Smooth muscle cell (in vitro differentiated cells): ENCODE measurements around the gene PDZD2. TPM values are rescaled to one million over a fixed set of nuclear protein-coding genes. Genes with fewer than 3 reads are reported as not detected.

ENCODE experiments used
- DNase-seq: peaks from one replicate; lab custom pipeline; 2025; ENCODE audit not compliant: unreplicated experiment; lab: John Stamatoyannopoulos, UW
- H2AFZ ChIP-seq: fragments of 200-600 bp; sonication (generic); 2 replicates; pipeline ENCODE4 v1.6.0; 2016; ENCODE audit warnings: antibody characterized with exemption, low read depth, mild to moderate bottlenecking
- H3F3A ChIP-seq: fragments of 200-600 bp; sonication (generic); 2 replicates; pipeline ENCODE4 v1.6.0; 2017; ENCODE audit warnings: antibody characterized with exemption, low read depth
- H3K27ac ChIP-seq: fragments of 200-600 bp; sonication (generic); 2 replicates; pipeline ENCODE4 v1.5.1; 2016; ENCODE audit warnings: low read depth, mild to moderate bottlenecking
- H3K27me3 ChIP-seq: fragments of 200-600 bp; sonication (generic); 2 replicates; pipeline ENCODE4 v1.6.1; 2016; ENCODE audit warnings: low read depth, mild to moderate bottlenecking
- H3K36me3 ChIP-seq: fragments of 200-600 bp; sonication (generic); 2 replicates; pipeline ENCODE4 v1.5.1; 2016; ENCODE audit warnings: low read depth
- H3K4me1 ChIP-seq: fragments of 200-600 bp; sonication (generic); 2 replicates; pipeline ENCODE4 v1.5.1; 2016; ENCODE audit warnings: low read depth
- H3K4me2 ChIP-seq: fragments of 200-600 bp; sonication (generic); 2 replicates; pipeline ENCODE4 v1.6.0; 2016; ENCODE audit warnings: mild to moderate bottlenecking
- H3K4me3 ChIP-seq: fragments of 200-600 bp; sonication (generic); 2 replicates; pipeline ENCODE4 v1.5.1; 2016; ENCODE audit warnings: mild to moderate bottlenecking
- H3K79me2 ChIP-seq: fragments of 200-600 bp; sonication (generic); 2 replicates; pipeline ENCODE4 v1.6.0; 2016; ENCODE audit warnings: low read depth, mild to moderate bottlenecking
- H3K9ac ChIP-seq: fragments of 200-600 bp; sonication (generic); 2 replicates; pipeline ENCODE4 v1.6.0; 2016; ENCODE audit warnings: low read depth
- H3K9me3 ChIP-seq: fragments of 200-600 bp; sonication (generic); replicated peaks from 2 replicates; pipeline ENCODE4 v1.5.1; 2016; ENCODE audit warnings: low read depth
- H4K20me1 ChIP-seq: fragments of 200-600 bp; sonication (generic); 2 replicates; pipeline ENCODE4 v1.6.0; 2016; ENCODE audit warnings: low read depth
- WGBS: methylation state at CpG from one replicate; pipeline ENCODE4 v1.1.7; 2016; ENCODE audit warnings: low lambda C conversion rate; 5-methylcytosine and 5-hydroxymethylcytosine counted together
- polyA plus RNA-seq: library from polyadenylated mRNA; unstranded; fragments of >200 nt; fragmentation: Nextera tagmentation; extraction: Ambion mirVana; gene quantifications from 2 replicates; pipeline ENCODE4 v1.2.1, GENCODE V29; 2016
- total RNA-seq: library from RNA; depleted of rRNA; stranded (reverse); fragments of >200 nt; gene quantifications from 2 replicates; pipeline ENCODE4 v1.2.3, GENCODE V29; 2014
- TF ChIP-seq, protein P1 (sequence below): fragments of 200-600 bp; sonication (generic); IDR thresholded peaks from 2 replicates; pipeline ENCODE4 v1.5.1; 2017; ENCODE audit warnings: borderline replicate concordance, mild to moderate bottlenecking, antibody characterized with exemption; ENCODE audit not compliant: insufficient read depth, poor library complexity, severe bottlenecking

The PDZD2 gene
- total and polyA plus RNA-seq, 2 experiments from 2014 or later = 3.2 to 4.1 TPM

DNA sequence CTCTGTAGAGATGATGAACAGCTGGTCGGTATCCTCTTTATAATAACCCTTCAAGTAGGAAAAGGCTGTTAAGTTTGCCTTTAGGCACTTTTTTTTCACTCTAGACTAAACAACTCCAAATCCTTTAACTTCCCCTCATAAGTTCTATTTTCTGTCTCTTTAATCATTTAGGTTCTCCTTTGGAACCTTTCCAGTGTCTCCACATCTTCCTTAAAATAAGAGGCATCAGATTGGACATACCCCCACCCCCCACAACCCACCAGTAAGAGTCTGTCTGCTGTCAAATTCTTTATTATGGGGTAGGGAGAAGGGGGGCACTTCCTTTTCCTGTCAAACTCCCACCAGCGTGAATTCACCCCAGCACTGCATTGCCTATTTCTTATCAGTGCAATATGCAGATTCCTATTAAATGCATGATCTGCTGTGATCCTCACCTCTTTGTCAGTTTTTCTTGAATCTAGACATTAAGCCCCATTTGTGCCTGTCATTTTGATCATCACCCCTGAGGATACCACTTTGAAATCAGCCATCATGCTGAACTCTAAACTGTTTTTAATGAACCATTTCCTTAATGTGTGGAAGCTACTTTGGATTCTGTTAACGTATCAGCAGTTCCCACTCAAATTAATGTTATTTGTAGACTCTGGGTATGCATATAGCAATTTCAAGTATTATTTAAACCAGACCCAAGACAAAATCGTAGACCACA is 212.2 kb downstream of the PDZD2 start:
- DNase-seq = no peak
- Histone ChIP-seq H3K79me2 (no peaks in the 10 kb centered on the region), H3F3A (peaks cover 7% of the 10 kb centered on the region), H4K20me1 (no peaks in the 10 kb centered on the region), H3K4me2 (no peak overlapping the region), H3K4me1 (peaks cover 19% of the 10 kb centered on the region), H2AFZ (no peak overlapping the region), H3K4me3 (no peak overlapping the region), H3K27me3 (no peaks in the 10 kb centered on the region), H3K9me3 (no peaks in the 10 kb centered on the region), H3K9ac (no peak overlapping the region), H3K36me3 (no peaks in the 10 kb centered on the region), H3K27ac (no peak overlapping the region)
- WGBS = 46% methylated on average over 4 of the region's 4 CpGs
- TF ChIP-seq, protein P1, sequence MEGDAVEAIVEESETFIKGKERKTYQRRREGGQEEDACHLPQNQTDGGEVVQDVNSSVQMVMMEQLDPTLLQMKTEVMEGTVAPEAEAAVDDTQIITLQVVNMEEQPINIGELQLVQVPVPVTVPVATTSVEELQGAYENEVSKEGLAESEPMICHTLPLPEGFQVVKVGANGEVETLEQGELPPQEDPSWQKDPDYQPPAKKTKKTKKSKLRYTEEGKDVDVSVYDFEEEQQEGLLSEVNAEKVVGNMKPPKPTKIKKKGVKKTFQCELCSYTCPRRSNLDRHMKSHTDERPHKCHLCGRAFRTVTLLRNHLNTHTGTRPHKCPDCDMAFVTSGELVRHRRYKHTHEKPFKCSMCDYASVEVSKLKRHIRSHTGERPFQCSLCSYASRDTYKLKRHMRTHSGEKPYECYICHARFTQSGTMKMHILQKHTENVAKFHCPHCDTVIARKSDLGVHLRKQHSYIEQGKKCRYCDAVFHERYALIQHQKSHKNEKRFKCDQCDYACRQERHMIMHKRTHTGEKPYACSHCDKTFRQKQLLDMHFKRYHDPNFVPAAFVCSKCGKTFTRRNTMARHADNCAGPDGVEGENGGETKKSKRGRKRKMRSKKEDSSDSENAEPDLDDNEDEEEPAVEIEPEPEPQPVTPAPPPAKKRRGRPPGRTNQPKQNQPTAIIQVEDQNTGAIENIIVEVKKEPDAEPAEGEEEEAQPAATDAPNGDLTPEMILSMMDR = no peak

DNA sequence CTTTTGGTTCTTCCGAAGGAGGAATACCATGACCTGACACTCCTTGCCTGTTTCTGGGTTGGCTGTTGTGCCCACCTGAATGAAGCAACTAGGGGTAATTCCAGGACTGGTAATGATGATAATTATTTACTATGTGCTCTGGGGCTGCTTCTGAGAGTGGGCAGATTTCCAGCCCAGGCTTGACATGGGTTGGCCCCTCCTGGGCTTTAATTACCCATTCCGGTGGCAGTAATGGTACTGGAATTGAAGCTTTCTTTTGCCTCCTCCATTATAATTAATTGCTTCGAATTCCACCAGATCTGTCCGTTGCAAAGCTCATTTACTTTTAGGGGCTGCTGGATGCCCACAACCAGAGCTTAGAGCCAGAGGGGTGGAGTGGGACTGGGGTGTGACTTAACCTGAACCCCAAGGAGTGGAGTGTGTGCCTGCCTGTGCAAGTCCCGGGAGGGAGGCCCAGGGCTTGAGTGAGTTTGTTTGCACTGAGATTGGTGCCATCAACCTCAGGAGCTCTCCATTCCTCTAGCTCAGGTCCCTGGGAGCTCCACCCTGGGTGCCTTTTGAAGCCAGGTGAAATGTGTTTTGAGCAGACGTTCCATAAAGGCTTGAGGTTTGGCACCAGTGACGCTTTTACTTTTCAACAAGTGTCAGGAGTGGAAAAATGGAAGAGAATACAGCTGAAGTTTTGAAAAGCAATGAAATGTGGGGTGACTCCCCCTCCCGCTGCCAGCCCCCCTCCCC is 214.6 kb downstream of the PDZD2 start:
- TF ChIP-seq, protein P1 = no peak
- H3K9me3 ChIP-seq = no peaks in the 10 kb centered on the region
- H3K4me1 ChIP-seq = peaks cover 23% of the 10 kb centered on the region
- peak overlapping the region; percentile 86 for H2AFZ ChIP-seq
- no peaks in the 10 kb centered on the region for H3K27me3 ChIP-seq
- no peak overlapping the region for H3K4me3 ChIP-seq
- no peak overlapping the region for H3K27ac ChIP-seq
- no peaks in the 10 kb centered on the region for H4K20me1 ChIP-seq
- no peaks in the 10 kb centered on the region for H3F3A ChIP-seq
- no peaks in the 10 kb centered on the region for H3K36me3 ChIP-seq
- peak overlapping the region; percentile 87 for H3K4me2 ChIP-seq
- no peak for DNase-seq
- H3K9ac ChIP-seq = no peak overlapping the region
- 53% methylated on average over 8 of the region's 8 CpGs for WGBS
- H3K79me2 ChIP-seq = no peaks in the 10 kb centered on the region

DNA sequence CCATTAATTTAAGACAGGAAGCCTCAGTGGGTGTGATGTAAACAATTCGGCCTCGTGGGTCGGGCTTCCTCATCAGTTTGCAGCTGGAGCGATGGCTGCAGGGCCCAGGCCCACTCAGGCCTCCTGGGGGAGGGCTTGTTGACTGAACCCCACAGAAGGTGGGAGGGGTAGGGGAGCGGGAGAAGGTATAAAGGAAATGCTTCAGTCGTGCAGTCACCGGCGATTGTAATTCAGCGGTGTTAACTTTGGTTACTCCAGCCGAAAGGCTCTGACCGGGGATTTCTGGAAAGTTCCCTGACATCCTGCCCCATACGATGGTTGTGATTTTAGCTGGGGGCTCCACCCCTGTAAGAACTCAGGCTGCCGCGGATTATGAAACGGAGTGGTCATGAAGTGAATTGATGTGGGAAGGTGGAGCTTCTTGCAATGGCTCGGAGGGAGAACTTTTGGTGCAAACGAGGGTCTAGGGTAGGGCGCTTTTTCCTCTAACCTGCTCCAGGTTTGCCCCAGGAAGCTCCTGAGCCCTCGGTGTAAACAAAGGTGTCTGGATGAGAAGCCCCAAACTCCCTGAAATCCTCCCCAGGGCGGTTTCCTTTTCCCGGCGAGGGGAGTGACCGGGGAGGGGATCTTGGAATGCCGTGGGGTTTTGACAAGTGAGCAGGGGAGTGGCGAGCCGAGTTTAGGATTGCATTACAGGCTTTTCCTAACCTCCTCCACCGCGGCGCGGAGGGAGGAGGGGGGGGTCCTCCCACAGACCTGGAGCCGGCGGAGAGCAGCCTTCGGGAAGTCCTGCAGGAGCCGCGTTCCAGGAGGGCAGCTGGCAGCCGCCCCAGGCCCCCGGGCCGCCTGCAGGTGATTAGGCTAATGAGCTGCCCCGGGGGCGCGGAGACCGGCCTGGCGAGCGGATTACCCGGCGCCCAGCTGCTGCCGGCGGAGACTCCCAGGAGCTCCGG is 215.5 kb downstream of the PDZD2 start:
- Histone ChIP-seq H3K27ac (no peak overlapping the region), H3K9me3 (no peaks in the 10 kb centered on the region), H3K4me1 (peaks cover 23% of the 10 kb centered on the region), H3K4me2 (peak overlapping the region; percentile 87), H3F3A (no peaks in the 10 kb centered on the region), H3K79me2 (no peaks in the 10 kb centered on the region), H3K4me3 (peak overlapping the region; percentile 58), H3K9ac (peak overlapping the region; percentile 25), H2AFZ (peak overlapping the region; percentile 86), H3K27me3 (no peaks in the 10 kb centered on the region), H4K20me1 (no peaks in the 10 kb centered on the region), H3K36me3 (no peaks in the 10 kb centered on the region)
- TF ChIP-seq, protein P1 = no peak
- DNase-seq = peak; percentile 28
- WGBS = under 1% methylated on average over 49 of the region's 49 CpGs
